ENCODE results near the gene AVEN.
"Not testable (repeated sequence)": the region's sequence is repeated elsewhere in the genome, so short reads cannot be mapped to it uniquely, and the experiment has no call there.

The AVEN gene

DNA sequence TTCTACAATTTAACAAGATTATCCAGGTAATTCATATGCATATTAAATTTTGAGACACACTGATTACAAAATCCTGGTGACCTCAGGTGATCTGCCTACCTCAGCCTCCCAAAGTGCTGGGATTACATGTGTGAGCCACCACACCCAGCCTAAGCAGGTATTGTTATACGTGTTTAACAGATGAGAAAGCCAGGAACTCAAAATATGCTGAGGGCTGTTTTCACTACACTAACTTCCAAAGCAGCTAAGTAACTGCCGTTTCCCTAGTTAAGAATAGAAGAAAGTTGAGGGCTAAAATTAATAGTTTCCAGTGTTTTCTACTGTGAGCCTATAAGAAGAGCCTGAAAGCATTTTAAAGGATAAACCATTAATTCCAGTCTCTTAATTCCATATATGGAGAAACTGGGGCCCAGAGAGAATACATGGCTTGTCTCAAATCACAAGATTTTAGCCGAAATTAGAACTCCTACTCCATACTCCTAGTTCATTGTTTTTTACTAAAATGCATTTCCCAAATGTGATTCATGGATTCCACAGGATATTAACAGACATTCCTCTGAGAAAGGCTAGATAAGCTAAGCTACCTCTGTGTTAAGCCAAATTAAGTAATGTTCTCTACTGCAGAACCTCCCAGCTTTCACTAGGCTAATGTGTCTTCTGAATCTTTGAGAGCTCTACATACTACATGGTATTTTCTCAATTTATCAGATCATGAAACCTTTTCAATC lies 17.0 kb upstream of the AVEN start:
- TF ChIP-seq, protein P1, sequence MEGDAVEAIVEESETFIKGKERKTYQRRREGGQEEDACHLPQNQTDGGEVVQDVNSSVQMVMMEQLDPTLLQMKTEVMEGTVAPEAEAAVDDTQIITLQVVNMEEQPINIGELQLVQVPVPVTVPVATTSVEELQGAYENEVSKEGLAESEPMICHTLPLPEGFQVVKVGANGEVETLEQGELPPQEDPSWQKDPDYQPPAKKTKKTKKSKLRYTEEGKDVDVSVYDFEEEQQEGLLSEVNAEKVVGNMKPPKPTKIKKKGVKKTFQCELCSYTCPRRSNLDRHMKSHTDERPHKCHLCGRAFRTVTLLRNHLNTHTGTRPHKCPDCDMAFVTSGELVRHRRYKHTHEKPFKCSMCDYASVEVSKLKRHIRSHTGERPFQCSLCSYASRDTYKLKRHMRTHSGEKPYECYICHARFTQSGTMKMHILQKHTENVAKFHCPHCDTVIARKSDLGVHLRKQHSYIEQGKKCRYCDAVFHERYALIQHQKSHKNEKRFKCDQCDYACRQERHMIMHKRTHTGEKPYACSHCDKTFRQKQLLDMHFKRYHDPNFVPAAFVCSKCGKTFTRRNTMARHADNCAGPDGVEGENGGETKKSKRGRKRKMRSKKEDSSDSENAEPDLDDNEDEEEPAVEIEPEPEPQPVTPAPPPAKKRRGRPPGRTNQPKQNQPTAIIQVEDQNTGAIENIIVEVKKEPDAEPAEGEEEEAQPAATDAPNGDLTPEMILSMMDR (IDR thresholded peaks at IDR 0.05; ENCODE audit: low read depth, low read length) = no peak
- DNase-seq (ENCODE audit: low read depth, low spot score) = peak; percentile 75
- in situ Hi-C loops (cut with HindIII; ENCODE audit: low sequenced_read_pairs) = no loop called here
- no peak overlapping the region for H3K4me3 ChIP-seq (ENCODE audit: low read depth, low read length)

DNA sequence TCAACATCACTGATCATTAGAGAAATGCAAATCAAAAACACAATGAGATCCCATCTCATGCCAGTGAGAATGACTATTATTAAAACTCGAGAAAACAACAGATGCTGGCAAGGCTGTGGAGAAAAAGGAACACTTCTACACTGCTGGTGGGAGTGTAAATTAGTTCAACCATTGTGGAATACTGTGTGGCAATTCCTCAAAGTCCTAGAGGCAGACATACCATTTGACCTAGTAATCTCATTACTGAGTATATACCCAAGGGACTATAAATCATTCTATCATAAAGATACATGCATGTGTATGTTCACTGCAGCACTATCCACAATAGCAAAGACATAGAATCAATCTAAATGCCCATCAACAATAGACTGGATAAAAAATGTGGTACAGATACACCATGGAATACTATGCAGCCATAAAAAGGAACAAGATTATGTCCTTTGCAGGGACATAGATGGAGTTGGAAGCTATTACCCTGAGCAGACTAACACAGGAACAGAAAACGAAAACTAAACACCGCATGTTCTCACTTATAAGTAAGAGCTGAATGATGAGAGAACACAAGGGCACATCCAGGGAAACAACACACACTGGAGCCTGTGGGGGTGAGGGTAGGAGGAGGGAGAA lies 15.2 kb upstream of the AVEN start:
- in situ Hi-C loops (cut with HindIII; ENCODE audit: low sequenced_read_pairs) = no loop called here
- DNase-seq (ENCODE audit: low read depth, low spot score) = no peak
- no peak overlapping the region for H3K4me3 ChIP-seq (ENCODE audit: low read depth, low read length)
- TF ChIP-seq, protein P1 (IDR thresholded peaks at IDR 0.05; ENCODE audit: low read depth, low read length) = no peak

DNA sequence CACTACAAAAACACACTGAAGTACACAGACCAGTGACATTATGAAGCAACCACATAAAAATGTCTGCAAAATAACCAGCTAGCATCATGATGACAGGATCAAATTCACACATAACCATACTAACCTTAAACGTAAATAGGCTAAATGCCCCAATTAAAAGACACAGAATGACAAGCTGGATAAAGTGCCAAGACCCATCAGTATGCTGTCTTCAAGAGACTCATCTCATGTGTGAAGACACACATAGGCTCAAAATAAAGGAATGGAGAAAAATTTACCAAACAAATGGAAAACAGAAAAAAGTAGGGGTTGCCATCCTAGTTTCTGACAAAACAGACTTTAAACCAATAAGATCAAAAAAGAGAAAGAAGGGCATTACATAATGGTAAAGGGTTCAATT lies 11.4 kb upstream of the AVEN start:
- DNase-seq (ENCODE audit: low read depth, low spot score); H3K4me3 ChIP-seq (ENCODE audit: low read depth, low read length); in situ Hi-C loops (cut with HindIII; ENCODE audit: low sequenced_read_pairs): not testable (repeated sequence)

DNA sequence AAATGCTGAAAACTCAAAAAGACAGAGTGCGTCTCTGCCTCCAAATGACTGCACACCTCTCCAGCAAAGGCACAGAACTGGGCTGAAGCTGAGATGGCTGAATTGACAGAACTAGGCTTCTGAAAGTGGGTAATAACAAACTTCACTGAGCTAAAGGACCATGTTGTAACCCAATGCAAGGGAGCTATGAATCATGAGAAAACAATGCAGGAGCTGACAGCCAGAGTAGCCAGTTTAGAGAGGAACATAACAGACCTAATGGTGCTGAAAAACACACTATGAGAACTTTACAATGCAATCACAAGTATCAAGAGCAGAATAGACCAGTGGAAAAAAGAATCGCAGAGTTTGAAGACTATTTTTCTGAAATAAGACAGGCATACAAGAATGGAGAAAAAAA lies 10.1 kb upstream of the AVEN start:
- TF ChIP-seq, protein P1 (IDR thresholded peaks at IDR 0.05; ENCODE audit: low read depth, low read length) = no peak
- no peak overlapping the region for H3K4me3 ChIP-seq (ENCODE audit: low read depth, low read length)
- in situ Hi-C loops (cut with HindIII; ENCODE audit: low sequenced_read_pairs) = no loop called here
- peak; percentile 89 for DNase-seq (ENCODE audit: low read depth, low spot score)

DNA sequence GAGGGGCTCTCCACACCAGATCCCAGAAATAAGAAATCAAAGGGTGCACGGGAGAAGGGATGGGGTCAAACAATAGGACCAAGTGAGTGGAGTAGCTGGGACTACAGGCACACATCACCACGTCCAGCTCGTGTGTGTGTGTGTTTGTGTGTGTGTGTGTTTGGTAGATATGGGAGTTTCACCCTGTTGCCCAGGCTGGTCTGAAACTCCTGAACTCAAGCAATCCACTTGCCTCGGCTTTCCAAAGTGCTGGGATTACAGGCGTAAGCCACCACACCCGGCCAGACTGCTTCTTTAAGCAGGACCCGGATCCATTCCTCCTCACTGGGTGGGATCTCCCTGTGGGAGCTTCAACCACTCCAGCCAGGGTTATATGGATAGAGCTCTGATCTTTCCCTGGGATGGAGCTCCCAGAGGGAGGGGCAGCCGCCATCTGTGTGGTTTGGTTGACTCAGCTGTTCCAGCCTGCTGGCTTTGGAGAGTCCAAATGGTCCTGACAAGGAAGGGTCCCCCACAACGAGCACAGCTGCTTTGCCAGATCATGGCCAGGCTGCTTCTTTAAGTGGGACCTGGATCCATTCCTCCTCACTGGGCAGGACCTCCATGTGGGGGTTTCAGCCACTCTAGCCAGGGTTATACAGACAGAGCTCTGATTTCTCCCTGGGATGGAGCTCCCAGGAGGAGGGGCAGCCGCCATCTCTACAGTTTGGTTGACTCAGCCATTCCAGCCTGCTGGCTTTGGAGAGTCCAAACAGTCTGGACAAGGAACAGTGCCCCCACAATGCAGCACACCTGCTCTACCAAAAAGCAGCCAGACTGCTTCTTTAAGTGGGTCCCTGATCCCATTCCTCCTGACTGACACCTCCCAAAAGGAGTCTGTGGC lies 9.1 kb upstream of the AVEN start:
- in situ Hi-C loops (cut with HindIII; ENCODE audit: low sequenced_read_pairs) = no loop called here
- peak; percentile 81 for DNase-seq (ENCODE audit: low read depth, low spot score)
- no peak overlapping the region for H3K4me3 ChIP-seq (ENCODE audit: low read depth, low read length)
- TF ChIP-seq, protein P1 (IDR thresholded peaks at IDR 0.05; ENCODE audit: low read depth, low read length) = no peak

DNA sequence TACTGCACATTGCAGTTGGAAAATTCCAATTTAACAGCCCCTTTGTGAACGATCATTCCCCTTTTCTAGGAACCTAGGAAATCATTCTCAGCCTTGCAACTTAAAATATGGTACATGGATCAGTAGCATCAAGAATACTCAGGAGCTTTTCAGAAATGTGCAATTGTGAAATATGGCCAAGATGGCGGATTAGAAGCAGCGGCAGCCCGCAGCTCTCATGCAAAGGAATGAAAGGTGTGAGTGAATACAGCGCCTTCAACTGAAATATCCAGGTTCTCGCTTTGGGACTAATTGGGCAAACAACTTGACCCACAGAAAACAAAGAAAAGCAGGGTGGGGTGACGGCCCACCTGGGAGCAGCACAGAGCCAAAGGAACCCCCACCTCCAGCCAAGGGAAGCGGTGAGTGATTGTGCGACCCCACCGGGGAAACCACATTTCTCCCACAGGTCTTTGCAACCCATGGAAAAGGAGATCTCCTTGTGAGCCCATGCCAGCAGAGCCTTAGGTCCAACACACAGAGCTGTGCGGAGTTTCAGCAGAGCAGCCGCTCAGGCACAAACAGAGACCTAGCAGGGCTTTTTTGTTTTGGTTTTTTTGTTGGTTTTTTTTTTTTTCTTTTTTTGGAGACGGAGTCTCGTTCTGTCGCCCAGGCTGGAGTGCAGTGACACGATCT lies 7.6 kb upstream of the AVEN start:
- in situ Hi-C loops (cut with HindIII; ENCODE audit: low sequenced_read_pairs) = no loop called here
- no peak overlapping the region for H3K4me3 ChIP-seq (ENCODE audit: low read depth, low read length)
- no peak for DNase-seq (ENCODE audit: low read depth, low spot score)
- TF ChIP-seq, protein P1 (IDR thresholded peaks at IDR 0.05; ENCODE audit: low read depth, low read length) = no peak

All from astrocyte of the spinal cord (primary cell).